ENCODE measurements around the gene UGCG.
A peak's percentile ranks its signal among the peaks of the same experiment; 100 is the strongest.
"Not testable (repeated sequence)": the region's sequence is repeated elsewhere in the genome, so short reads cannot be mapped to it uniquely, and the experiment has no call there.

The UGCG gene

GRCh38 chr9:111957856-111958631 is 61.4 kb downstream of the UGCG start:
- DNase-seq = no peak

GRCh38 chr9:111959468-111960359 is 63.1 kb downstream of the UGCG start:
- DNase-seq = no peak

- not testable (repeated sequence) for DNase-seq
Measured at GRCh38 chr9:111960485-111960884, 63.9 kb downstream of the UGCG start.

- DNase-seq = no peak
Measured at GRCh38 chr9:111961009-111961408, 64.4 kb downstream of the UGCG start.

- DNase-seq = no peak
Measured at GRCh38 chr9:111961575-111961974, 65.0 kb downstream of the UGCG start.

- DNase-seq = no peak
Measured at GRCh38 chr9:111962021-111962420, 65.4 kb downstream of the UGCG start.

GRCh38 chr9:111963995-111964394 is 67.4 kb downstream of the UGCG start:
- DNase-seq = no peak

GRCh38 chr9:111965566-111966019 is 69.0 kb downstream of the UGCG start:
- DNase-seq = no peak

GRCh38 chr9:111966124-111966723 is 69.6 kb downstream of the UGCG start:
- no peak for DNase-seq

- DNase-seq = no peak
Measured at GRCh38 chr9:111966861-111967291, 70.3 kb downstream of the UGCG start.

GRCh38 chr9:111967621-111968020 is 71.0 kb downstream of the UGCG start:
- no peak for DNase-seq

GRCh38 chr9:111969061-111969460 is 72.4 kb downstream of the UGCG start:
- DNase-seq = no peak

GRCh38 chr9:111969622-111970021 is 73.0 kb downstream of the UGCG start:
- no peak for DNase-seq

GRCh38 chr9:111970827-111971226 is 74.2 kb downstream of the UGCG start:
- no peak for DNase-seq

GRCh38 chr9:111974092-111974681 is 77.6 kb downstream of the UGCG start:
- no peak for DNase-seq

GRCh38 chr9:111975709-111976108 is 79.1 kb downstream of the UGCG start:
- peak; percentile 2 for DNase-seq

- DNase-seq = no peak
Measured at GRCh38 chr9:111978616-111979015, 82.0 kb downstream of the UGCG start.

GRCh38 chr9:111979561-111979960 is 82.9 kb downstream of the UGCG start:
- DNase-seq = no peak

GRCh38 chr9:111980398-111980797 is 83.8 kb downstream of the UGCG start:
- no peak for DNase-seq

- DNase-seq = no peak
Measured at GRCh38 chr9:111983484-111983908, 86.9 kb downstream of the UGCG start.

- no peak for DNase-seq
Measured at GRCh38 chr9:111984086-111984802, 87.6 kb downstream of the UGCG start.

Measured in NCI-H526 treated with DMSO at 0.1 percent for 48 hours (cell line).